HG03520 (cell line): Measurements from ENCODE around the gene FHIT.

Source experiments
- ATAC-seq: cut with Tn5 transposase; IDR thresholded peaks from one replicate; pipeline ENCODE4 v1.9.1; 2021; ENCODE audit warnings: mild to moderate bottlenecking, moderate library complexity; ENCODE audit not compliant: unreplicated experiment

The FHIT gene

DNA sequence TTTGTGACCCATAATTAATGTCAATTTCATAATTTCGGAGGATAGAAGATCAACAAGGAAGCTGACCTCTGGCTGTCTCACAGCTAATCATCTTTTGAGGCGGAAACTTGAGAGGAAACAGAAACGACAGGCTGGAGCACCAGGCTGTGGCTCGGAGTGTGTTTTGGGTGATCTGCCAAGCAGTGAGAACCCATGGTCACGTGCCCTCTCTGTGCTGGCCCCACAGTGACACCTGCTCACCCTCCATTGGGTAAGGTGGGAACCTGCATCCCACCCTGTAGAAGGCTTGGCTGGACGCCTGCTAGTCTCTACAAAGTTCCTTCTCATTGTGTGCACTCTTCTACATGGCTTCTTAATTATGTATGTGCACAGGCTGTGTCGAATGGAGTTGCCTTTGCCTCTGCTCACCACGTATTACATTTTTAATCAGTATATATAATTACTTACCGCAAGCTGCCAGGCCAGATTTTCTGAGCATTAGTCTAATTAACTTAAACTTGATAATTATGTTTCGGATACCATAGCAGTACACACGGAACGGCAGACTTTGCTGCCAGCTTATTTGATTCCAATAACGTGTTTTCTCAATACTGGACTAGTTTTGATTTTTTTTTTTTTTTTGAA, 1482.0 kb downstream of the FHIT start:
- no peak for ATAC-seq

DNA sequence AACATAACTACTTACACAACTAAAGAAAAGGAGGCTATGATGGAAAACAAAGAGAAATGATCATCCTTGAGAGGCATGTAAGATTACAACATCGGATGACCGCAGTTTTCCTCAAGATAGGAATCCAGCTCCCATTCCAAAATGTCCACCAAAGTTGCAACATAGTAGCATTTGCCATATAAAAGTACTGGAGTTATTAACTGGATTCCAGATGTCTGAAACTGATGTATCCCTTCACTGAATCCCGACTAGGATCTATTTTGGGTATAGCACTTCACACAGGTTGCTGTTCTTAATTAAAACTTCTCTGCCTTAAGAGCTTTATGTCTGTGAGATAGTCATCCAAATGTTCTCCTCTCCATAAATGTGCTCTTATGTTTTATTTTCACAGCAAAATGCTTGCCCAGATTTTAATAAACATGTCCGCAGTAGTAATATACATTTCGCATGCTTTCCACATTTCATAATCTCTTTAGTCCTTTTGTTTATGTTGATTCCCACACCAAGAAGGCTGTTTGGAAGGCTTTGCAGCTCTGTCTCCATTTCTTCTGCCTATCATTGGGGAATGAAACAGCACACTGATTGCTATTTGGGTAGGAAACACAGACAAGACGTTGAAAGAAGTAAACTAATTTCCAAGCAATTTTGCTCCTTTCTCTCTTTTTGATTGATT, 1484.9 kb downstream of the FHIT start:
- ATAC-seq = no peak

DNA sequence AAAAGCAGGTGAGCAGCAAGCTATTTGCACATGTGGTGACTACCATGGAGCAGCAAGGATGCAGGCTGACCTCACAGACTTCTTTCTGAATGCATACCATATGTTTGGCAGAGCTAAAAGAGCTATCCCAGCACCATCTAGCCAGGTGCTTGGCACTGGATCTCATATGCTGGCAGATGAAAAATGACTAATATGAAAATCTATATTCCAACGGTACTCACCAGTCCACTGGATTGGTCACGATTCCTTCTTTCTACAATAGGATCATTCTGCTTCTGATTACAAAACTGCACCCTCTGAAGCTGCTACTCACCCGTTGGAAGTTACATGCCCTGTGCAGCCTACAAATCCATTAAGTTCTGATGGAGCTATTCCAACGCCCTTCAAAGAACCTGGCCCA, 1487.1 kb downstream of the FHIT start:
- ATAC-seq = no peak

DNA sequence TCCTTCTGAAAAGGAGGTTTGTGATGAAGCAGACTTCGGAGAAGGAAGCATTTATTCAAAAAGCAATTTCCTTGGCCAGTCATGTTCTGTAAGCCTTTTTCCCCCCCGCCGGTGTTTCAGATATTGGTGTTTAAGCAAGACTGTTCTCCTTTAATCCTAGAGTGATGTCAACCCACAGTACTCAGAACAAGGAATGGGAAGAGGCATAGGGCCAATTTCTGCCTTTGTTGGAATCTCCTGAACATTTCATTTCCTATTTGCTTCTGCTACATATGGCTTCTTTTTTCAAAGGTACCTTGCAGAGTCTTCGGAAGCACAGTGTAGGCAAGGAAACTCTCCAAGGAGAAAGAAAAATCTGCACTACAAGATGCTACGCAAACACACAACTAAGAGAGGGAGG, 1488.3 kb downstream of the FHIT start:
- ATAC-seq = no peak

DNA sequence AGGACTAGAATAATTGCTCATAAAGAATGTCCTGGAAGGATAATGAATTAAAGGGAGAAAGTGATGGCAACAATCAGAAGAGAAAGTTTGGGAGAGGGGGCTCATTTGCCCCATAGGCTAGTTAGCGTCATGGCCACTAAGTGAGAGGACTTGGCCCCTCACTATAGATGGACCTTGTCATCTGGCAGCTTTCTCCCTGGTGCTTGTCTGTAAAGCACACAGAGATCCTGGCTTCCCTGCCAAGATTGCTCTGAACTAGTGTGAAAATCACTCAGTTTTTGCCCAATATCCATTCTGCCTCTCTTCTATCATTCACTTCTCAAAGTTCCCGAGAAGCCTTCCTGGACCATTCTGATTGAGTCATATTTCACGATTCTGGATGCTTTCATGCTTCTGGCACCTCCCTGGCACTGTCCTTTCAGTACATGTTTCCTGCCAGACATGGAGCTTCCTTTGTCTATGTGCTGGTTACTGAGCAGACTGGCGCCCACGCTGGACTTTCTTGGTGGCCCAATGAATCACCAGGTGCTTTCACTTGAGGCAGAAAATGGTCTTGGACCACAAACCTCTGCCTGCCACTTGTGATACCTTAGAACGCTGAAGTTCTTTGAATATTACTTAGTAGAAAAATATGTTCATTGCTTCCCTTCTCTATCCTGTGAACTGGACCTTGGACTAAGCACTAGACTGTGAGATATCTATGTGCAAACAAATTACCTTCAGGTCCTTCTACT, 1491.8 kb downstream of the FHIT start:
- ATAC-seq = peak; percentile 37

DNA sequence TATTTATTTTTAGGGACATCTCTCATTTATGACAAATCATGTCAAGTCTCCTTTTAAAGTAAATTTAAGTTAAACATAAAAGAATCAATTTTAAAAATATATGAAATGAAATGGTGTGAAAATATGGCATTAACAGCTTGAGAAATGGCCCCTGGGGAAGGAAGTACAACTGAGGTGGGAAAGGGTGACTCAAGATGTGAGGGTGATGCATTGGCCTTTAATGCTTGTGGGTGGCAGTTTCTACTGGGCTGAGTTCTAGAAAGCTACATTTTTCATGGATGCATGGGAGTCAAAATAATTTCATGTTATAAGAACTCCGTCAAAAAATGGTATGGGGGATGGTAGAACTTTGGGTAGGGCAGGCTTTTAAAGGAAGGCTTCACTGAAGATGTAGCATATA, 1492.6 kb downstream of the FHIT start:
- no peak for ATAC-seq

DNA sequence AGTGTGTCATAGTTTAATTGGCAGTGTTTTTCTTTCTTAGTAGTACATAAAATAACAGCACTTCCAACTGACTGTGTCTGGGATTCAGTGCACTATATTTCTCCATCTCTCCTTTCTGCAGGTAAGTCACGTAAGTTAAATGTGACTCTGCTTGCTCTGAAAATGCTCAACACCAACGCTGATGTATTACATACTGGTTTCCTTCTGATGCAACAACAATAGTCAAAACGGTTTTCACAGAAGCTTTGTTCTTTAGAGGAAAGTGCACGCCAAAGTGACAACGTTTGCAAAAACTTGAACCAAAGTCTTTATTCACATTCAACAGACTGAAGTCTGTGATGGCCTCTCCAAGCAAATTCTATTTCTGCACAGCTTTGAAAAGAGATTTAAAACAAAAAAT, 1494.3 kb downstream of the FHIT start:
- no peak for ATAC-seq

DNA sequence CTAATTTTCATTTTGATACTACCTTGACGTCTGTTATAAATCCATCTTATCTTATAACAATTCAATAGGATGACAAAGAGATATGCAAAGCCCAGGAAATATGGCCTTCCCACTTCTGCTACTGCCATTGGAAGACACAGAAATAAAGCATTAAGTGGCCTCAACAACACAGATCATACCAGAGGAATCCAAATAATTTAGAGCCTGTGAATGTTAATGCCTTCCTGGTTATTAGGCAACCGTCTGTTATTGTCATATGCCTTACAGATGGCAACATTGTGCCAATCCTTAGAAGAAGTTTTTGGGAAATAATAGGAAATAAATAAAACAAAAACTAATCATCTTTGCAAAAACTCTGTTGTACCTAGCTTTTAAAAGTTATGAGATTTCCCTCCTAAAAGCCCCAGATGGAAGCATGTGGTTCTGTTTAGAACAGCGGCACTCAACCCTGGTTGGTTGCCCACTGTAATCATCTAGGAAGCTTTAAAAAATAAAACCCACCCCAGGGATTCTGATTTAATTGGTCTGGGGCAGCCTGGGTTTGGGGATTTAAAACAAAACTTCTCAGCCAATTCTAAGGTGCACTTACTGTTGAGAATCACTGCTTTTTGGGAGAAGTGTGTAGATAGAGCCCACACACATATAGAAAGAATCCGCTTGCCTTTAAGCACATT, 1496.7 kb downstream of the FHIT start:
- ATAC-seq = no peak

DNA sequence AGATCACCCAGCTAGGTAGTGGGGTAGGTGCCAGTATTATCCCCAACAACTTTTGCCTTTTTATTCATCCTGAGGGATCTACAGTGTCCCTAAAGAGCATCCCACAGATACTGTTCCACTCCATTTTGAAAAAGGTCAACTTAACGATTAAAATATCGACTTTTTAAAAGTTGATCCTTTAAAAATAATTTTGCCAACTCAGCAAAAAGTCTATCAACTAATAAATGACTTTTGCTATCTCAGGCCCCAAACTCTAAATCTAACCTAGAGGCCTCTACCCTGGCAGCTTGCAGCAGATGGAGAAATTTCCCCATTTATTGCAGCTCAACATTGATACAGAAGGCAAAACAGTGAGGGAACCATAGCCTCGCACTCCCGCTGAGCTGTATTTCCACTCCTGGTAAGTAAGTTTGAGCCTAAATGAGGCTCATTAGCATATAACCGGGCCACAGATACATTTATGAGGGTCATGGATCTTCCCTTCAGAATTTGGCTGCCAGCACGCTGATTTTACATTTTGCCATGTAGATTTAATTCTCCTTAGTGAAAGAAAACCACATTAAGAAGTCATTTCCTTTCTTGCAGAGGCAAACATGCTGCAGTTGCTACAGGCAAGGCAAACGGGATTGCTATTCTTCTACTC, 1497.3 kb downstream of the FHIT start:
- ATAC-seq = no peak

DNA sequence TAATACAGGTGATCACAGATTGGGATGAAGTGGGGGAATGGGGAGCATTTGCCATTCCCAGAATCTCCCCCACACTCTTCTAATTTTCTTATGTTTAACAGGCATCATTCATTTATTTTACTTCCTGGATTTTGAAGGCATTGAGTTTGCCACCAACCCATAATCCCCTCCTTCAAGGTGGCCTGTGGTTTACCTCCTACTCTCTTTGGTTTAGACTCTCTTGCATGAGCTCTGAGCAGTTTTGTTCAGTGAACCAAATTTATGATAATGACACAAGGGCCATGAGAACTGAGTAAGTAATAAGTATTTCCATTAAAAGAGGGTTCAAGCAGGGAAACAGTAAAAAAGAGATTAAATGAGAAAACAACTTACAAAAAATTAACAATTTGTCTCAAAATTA, 1498.3 kb downstream of the FHIT start:
- no peak for ATAC-seq

DNA sequence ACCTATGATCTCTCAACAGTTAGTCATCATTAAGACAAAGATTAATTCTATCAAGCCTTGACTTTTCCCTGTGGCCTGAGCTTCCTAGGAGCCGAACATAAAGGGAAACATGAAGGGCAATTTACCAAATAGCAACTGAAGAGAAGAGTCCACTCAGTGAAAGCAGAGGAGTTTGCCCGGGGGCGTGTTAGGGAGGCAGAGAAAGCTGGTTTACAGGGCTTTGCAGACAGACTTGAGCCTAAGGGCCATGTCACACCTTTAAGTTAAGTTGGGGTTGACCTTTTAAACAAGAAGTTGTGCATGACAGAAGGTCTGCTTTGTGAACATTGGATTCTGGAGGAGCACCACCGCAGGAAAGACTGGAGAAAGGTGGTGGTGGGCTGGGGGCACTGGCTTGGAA, 1499.6 kb downstream of the FHIT start:
- no peak for ATAC-seq

DNA sequence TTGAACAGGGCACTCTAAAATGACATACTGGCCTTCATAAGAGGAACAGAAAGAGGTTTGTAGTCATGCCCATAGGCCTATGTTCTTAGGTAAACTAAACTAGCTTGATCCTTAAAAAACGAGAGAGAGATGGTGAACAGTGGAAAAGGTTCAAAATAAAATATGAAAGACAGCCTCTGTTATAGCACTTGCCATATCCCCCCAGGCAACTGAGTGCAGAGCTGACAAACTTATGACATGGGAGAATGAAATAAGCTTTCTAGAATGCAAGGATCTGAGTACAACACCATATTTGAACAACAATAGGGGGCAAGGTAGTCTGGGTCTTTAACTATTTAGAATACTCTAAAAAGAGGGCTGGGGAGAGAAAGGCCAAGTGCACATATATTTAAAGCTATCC, 1500.9 kb downstream of the FHIT start:
- ATAC-seq = no peak

DNA sequence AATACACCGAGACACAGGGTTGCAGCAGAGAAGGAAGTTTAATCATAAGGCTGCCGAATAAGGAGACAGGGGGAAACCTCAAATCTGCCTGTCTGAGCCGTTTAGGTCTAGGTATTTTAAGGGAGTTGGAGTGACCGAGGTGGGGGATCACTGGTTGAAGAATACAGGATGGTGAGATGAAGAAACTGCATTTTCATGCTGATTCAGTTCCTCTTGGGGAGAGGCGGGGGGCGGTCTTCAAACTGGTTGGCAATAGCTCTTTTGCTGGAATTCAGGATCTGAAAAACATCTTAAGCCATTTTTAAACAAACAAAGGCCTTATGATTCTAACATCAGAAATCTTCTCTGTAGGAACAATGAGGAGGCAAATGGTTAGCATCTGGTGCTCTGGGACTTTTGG, 1502.0 kb downstream of the FHIT start:
- ATAC-seq = no peak

DNA sequence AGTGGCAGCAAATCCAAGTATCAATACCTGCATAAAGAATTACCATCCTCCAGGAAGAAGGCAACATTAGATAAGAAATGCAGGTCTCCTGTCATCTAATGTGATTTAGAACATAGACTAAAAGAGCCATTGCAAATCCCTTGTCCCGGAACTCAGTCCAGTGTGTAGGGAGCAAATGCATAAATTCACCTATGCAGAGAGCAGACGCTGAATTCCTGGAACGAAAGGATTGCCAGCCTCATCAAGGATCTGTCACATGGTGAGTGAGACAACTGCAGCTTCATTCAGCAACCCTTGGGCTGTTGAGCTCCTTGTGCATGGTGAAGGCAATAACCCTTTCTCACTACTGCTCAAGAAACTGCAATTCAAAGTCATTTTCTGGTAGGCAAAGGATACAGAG, 1504.7 kb downstream of the FHIT start:
- ATAC-seq = no peak

DNA sequence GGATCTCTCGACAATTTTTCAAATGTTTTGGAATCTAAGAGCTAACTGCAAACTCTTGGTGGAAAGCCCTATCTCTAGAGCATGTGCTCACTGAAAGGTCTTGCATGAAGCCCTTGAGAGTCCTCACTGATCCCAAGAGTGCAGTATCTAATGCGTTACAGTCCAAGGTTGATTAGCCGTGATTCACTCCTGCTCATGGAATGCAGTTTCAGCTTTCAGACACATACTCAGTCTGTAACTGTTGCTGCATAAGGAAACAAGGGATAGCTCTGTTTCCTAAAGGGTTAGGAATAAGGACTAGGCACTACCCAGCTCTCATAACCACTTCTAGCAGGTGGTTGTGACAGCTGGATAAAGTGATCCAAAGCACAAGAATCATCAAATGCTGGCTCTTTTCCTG, 1514.0 kb downstream of the FHIT start:
- ATAC-seq = no peak

DNA sequence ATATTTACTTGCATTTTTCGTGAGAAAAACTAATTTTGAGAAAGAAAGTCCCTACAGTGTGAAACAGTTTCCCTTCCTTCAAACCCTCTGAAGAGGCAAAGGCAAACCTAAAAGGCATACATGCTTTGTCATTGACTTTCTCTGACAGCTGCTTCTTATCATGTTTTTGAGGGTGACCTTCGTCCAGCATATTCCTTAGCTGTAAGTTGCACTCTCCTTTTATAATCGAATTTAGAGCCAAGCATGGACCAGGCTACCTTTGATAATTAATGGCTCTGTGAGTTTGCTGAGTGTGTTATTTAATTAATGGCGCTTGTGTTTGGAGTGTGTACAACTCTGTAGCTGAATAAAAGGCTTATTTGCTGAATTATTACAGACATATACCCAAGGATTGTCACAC, 1517.2 kb downstream of the FHIT start:
- no peak for ATAC-seq

DNA sequence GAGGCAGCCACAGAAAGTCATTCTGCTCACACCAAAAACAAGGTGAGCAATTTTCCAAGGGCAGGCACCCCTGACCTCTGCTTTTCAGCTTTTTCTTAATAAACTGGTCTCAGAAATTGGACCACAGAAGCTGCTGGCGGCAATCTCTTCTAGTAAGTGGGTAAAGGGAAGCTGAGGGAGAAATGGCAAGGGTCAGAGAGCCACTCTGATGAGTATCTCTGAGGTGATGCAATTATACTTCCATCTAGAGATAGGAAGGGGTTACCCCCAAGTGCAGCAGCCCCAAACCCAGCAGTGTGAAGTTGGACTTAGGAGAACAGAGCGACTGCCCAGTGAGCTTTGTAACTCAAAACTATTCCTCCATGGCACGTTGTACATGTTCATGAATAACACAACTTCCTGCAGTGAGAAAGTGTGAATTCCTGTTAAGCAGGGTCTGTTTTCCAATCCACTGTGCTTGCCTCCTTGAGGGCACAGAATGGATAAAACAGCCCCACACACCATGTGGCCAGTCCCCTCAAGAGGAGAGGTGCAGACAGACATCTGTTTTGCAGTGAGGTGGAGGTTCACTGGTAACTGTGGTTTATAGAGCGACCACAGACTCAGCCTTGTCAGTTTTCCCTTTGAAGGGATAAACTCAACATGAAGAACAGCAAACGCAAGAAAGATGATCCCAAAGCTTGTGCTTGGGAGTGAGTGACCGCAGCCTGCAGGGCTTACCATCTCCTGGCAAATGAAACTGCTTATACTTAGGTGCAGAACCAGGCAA, 1518.0 kb downstream of the FHIT start:
- no peak for ATAC-seq

DNA sequence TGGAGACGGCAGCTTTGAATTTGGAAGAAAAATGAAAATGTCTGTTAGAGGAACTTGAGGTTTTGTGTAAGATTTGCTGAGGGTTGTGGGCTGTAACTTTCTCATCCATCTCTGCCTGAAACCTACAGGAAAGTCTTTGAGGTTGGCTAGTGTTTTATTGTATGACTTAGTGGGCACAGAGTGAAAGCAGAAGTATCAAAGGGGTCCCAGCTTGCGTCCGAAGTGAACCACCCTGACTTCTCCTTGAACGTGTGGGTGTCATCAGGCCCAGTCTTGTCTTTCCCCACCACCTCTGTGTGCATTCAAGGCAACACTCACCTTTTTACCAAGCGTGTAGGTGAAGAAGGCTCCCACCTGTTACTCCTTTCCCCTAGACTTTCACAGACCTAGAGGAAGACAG, 1519.3 kb downstream of the FHIT start:
- no peak for ATAC-seq

DNA sequence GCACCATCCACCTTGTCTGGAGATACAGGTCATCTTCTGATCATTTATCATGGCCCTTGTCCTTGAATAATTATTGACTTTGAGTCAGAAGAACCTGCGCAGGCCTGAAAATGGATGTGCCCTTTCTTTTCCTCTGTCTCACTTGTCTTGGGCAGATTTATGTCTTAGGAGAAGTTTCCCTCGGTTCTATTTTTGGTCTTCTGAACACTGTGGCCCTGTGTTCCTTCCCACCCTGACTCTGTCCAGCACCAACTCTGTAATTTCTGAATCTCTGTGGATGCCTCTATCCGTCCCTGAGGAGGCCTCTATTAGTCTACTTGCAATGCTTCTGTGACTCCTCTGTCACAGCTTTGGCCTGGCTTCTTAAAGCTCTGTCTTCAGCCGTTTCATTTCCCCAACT, 1520.7 kb downstream of the FHIT start:
- ATAC-seq = no peak

DNA sequence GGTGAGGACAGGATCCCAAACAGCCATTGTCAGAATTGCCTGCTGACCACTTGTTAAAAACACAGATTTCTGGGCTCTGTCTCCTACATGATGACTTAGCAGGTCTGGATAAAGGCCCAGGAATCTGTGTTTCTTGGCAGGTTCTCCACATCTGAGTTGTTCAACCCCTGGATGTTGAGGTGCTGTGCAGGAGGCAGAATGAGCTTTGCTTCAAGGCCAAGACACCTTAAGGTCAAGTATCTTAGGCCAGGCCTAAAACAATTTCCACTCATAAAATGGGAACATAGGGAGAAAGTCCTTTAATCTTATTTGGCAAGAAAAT, 1522.7 kb downstream of the FHIT start:
- no peak for ATAC-seq
